NCI-H446 treated with DMSO at 0.1 percent for 48 hours (cell line): Measurements from ENCODE around the gene OR12D3.
"Not testable (repeated sequence)": the region's sequence is repeated elsewhere in the genome, so short reads cannot be mapped to it uniquely, and the experiment has no call there.

ENCODE experiments used
- DNase-seq: peaks from one replicate; lab custom pipeline; 2025; lab: John Stamatoyannopoulos, UW

OR12D3 gene

GRCh38 chr6:29375191-29375590 is at the start of gene OR12D3:
Gene OR12D3 (minus strand): TSS chr6:29375291. CDS start chr6:29375287, 4 bp downstream.
- no peak for DNase-seq

GRCh38 chr6:29424575-29424974 is 49.5 kb upstream of the OR12D3 start:
- no peak for DNase-seq

- no peak for DNase-seq
Observed at GRCh38 chr6:29424168-29424567, 49.1 kb upstream of the OR12D3 start.

- no peak for DNase-seq
Observed at GRCh38 chr6:29419516-29419915, 44.4 kb upstream of the OR12D3 start.

GRCh38 chr6:29414588-29414987 is 39.5 kb upstream of the OR12D3 start, which contains the start of gene OR12D1:
Gene OR12D1 (plus strand): TSS chr6:29414928.
- DNase-seq, result no peak

GRCh38 chr6:29403801-29404200 is 28.7 kb upstream of the OR12D3 start:
- DNase-seq, result no peak

GRCh38 chr6:29399525-29399924 is 24.4 kb upstream of the OR12D3 start:
- no peak for DNase-seq

GRCh38 chr6:29395331-29395730 is 20.2 kb upstream of the OR12D3 start, which contains the start of gene OR12D2:
Gene OR12D2 (plus strand): TSS chr6:29395631. CDS start chr6:29396700, 1,069 bp downstream.
- DNase-seq, result no peak

GRCh38 chr6:29388533-29388932 is 13.4 kb upstream of the OR12D3 start:
- no peak for DNase-seq

GRCh38 chr6:29376003-29376402 is 912 bp upstream of the OR12D3 start:
- DNase-seq, result no peak

GRCh38 chr6:29368765-29369164 is 6.3 kb downstream of the OR12D3 start, which contains the start of gene OR5V1:
Gene OR5V1 (minus strand): TSS chr6:29368865. CDS start chr6:29356195, 12,670 bp downstream.
- DNase-seq, result no peak

GRCh38 chr6:29355603-29356002 is 19.5 kb downstream of the OR12D3 start:
- DNase-seq, result no peak

GRCh38 chr6:29354980-29355379 is 20.1 kb downstream of the OR12D3 start:
- no peak for DNase-seq

GRCh38 chr6:29349348-29349747 is 25.7 kb downstream of the OR12D3 start:
- not testable (repeated sequence) for DNase-seq

- no peak for DNase-seq
Observed at GRCh38 chr6:29345380-29345779, 29.7 kb downstream of the OR12D3 start.

GRCh38 chr6:29336269-29336668 is 38.8 kb downstream of the OR12D3 start:
- no peak for DNase-seq

GRCh38 chr6:29332676-29333075 is 42.4 kb downstream of the OR12D3 start:
- DNase-seq, result no peak

- DNase-seq, result no peak
Observed at GRCh38 chr6:29325777-29326176, 49.3 kb downstream of the OR12D3 start.
